CD14-positive monocyte (primary cell): ENCODE data around the gene GNRH2. TPM values are rescaled to one million over a fixed set of nuclear protein-coding genes. Genes with fewer than 3 reads are reported as not detected.
"Not testable (repeated sequence)": the region's sequence is repeated elsewhere in the genome, so short reads cannot be mapped to it uniquely, and the experiment has no call there.

ENCODE experiments used
- DNase-seq, 3 donors: peaks; one replicate each; pipeline ENCODE4 v3.0.0-alpha.2; 2011 to 2022
- H2AFZ ChIP-seq: 2 replicates; pipeline ENCODE4 v1.6.0; 2012; ENCODE audit warnings: mild to moderate bottlenecking, low read depth, low read length, inconsistent platforms; ENCODE audit not compliant: insufficient read depth, poor library complexity, severe bottlenecking
- H3K27ac ChIP-seq, 2 donors: 1 replicate in 1 of 2; 2 replicates in 1 of 2; pipeline ENCODE4 v1.5.1; 2012 to 2013; ENCODE audit warnings: low read length in 2 of 2, control low read depth in 1 of 2, inconsistent platforms in 1 of 2, low read depth in 1 of 2, mild to moderate bottlenecking in 1 of 2
- H3K27me3 ChIP-seq, 2 donors: one replicate each; pipeline versions ENCODE4 v1.6.0 to v1.6.1; 2011 to 2013; ENCODE audit warnings: low read length in 2 of 2; ENCODE audit not compliant: control insufficient read depth in 2 of 2, insufficient read depth in 2 of 2
- H3K36me3 ChIP-seq, 2 donors: replicated peaks in 1 of 2; 1 replicate in 1 of 2; 2 replicates in 1 of 2; pipeline versions ENCODE4 v1.5.1 to v1.6.1; 2012 to 2013; ENCODE audit warnings: low read length in 2 of 2, control low read depth in 1 of 2, inconsistent platforms in 1 of 2, mild to moderate bottlenecking in 1 of 2; ENCODE audit not compliant: insufficient read depth in 2 of 2, control insufficient read depth in 1 of 2
- H3K4me1 ChIP-seq, 2 donors: 1 replicate in 1 of 2; 2 replicates in 1 of 2; pipeline versions ENCODE4 v1.5.1 to v1.6.1; 2012 to 2013; ENCODE audit warnings: low read length in 2 of 2, control low read depth in 1 of 2, inconsistent platforms in 1 of 2, mild to moderate bottlenecking in 1 of 2, moderate library complexity in 1 of 2; ENCODE audit not compliant: insufficient read depth in 2 of 2, control insufficient read depth in 1 of 2
- H3K4me2 ChIP-seq: replicated peaks from 2 replicates; pipeline ENCODE3; 2012; ENCODE audit warnings: low read length, moderate library complexity, mild to moderate bottlenecking; ENCODE audit not compliant: poor library complexity, severe bottlenecking; ENCODE audit errors: extremely low read depth
- H3K4me3 ChIP-seq, 3 experiments: fragments of 200-600 bp in 1 of 3; sonication (generic) in 1 of 3; replicated peaks in 1 of 3; 1 replicate in 2 of 3; 2 replicates in 1 of 3; pipeline ENCODE4 v1.5.1; 2011 to 2013; ENCODE audit warnings: low read length in 3 of 3, mild to moderate bottlenecking in 3 of 3, control low read depth in 2 of 3, low read depth in 2 of 3, inconsistent platforms in 1 of 3, moderate library complexity in 1 of 3
- H3K79me2 ChIP-seq: 2 replicates; pipeline ENCODE4 v1.6.0; 2012; ENCODE audit warnings: mild to moderate bottlenecking, control low read depth, inconsistent platforms, low read length, moderate library complexity; ENCODE audit not compliant: insufficient read depth
- H3K9ac ChIP-seq: 2 replicates; pipeline ENCODE4 v1.6.0; 2017; ENCODE audit warnings: low read length, mild to moderate bottlenecking; ENCODE audit not compliant: insufficient read depth, poor library complexity, severe bottlenecking
- H3K9me3 ChIP-seq, 2 donors: replicated peaks in 1 of 2; 1 replicate in 1 of 2; 2 replicates in 1 of 2; pipeline versions ENCODE4 v1.5.1 to v1.6.1; 2012 to 2013; ENCODE audit warnings: low read length in 2 of 2, control low read depth in 1 of 2; ENCODE audit not compliant: control insufficient read depth in 1 of 2, insufficient read depth in 1 of 2
- H4K20me1 ChIP-seq: 2 replicates; pipeline ENCODE4 v1.6.0; 2012; ENCODE audit warnings: mild to moderate bottlenecking, low read length, control low read depth, moderate library complexity; ENCODE audit not compliant: insufficient read depth
- H3K27ac Mint-ChIP-seq, 7 donors: one replicate each; pipeline ENCODE4 v1.8.0; 2020; ENCODE audit warnings: mild to moderate bottlenecking in 7 of 7, mixed read lengths in 7 of 7, moderate library complexity in 6 of 7, inconsistent platforms in 2 of 7
- H3K27me3 Mint-ChIP-seq, 3 donors: one replicate each; pipeline ENCODE4 v1.8.0; 2021 to 2022; ENCODE audit warnings: low read depth in 3 of 3, mild to moderate bottlenecking in 3 of 3, mixed read lengths in 3 of 3, moderate library complexity in 3 of 3, inconsistent platforms in 1 of 3
- H3K36me3 Mint-ChIP-seq, 2 donors: one replicate each; pipeline ENCODE4 v1.8.0; 2020; ENCODE audit warnings: mixed read lengths in 2 of 2, inconsistent platforms in 1 of 2, mild to moderate bottlenecking in 1 of 2
- H3K4me1 Mint-ChIP-seq: one replicate; pipeline ENCODE4 v1.8.0; 2020; ENCODE audit warnings: mild to moderate bottlenecking, mixed read lengths
- H3K4me3 Mint-ChIP-seq, 2 donors: one replicate each; pipeline ENCODE4 v1.8.0; 2020; ENCODE audit warnings: mild to moderate bottlenecking in 2 of 2, mixed read lengths in 2 of 2, moderate library complexity in 1 of 2
- H3K9me3 Mint-ChIP-seq, 7 donors: one replicate each; pipeline ENCODE4 v1.8.0; 2020 to 2022; ENCODE audit warnings: mixed read lengths in 7 of 7, mild to moderate bottlenecking in 6 of 7, moderate library complexity in 6 of 7, inconsistent platforms in 2 of 7
- WGBS: methylation state at CpG from one replicate; pipeline ENCODE4 v1.1.5; 2013; ENCODE audit warnings: missing lambda C conversion rate; ENCODE audit not compliant: insufficient coverage; 5-methylcytosine and 5-hydroxymethylcytosine counted together
- intact Hi-C, 2 donors: fragments of 100-400 bp; cut with micrococcal nuclease; formaldehyde crosslinking; loops; one replicate each; pipeline versions ENCODE4 v1.15.0 to v1.15.1; 2023
- polyA plus RNA-seq, 3 donors: library from polyadenylated mRNA; depleted of rRNA in 1 of 3; unstranded in 2 of 3; stranded (reverse) in 1 of 3; fragments of 300-500 nt in 2 of 3; fragments of >200 nt in 1 of 3; fragmentation: Illumina TruSeq in 2 of 3; gene quantifications; 1 replicate in 2 of 3; 2 replicates in 1 of 3; pipeline ENCODE4 v1.2.3, GENCODE V29; 2012 to 2021
- TF ChIP-seq, protein P1 (sequence below): fragments of 200-600 bp; IDR thresholded peaks from one replicate; pipeline ENCODE4 v1.8.0; 2022; ENCODE audit warnings: antibody characterized with exemption, mild to moderate bottlenecking

The GNRH2 gene
- polyA plus RNA-seq, 3 donors: not detected

DNA sequence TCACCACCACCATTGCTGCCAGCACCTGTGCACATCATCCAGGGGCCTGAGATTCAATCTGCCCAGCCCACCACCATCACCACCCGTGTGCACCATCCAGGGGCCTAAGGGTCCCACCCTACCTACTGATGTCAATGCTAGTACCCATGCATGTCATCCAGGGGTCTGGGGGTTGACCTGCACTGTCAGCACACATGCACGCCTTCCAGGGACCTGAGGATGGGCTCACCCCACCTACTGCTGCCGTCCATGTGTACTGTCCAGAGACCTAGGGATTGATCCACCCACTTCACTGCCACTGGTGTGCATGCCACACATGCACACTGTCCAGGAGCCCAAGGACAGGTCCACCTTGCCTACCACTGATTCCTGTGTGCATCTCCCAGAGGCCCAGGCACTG, 16.1 kb downstream of the GNRH2 start:
- Histone ChIP-seq H3K9me3 (no peaks in the 10 kb centered on the region), H3K79me2 (no peaks in the 10 kb centered on the region), H3K4me2 (no peak overlapping the region), H3K27ac (no peak overlapping the region), H3K27me3 (no peaks in the 10 kb centered on the region), H3K9ac (no peak overlapping the region), H3K4me1 (no peaks in the 10 kb centered on the region), H3K4me3 (no peak overlapping the region), H3K36me3 (no peaks in the 10 kb centered on the region), H4K20me1 (no peaks in the 10 kb centered on the region), H2AFZ (no peak overlapping the region)
- H3K27me3 Mint-ChIP-seq: peaks cover 2 to 4% (median 4%) of the 10 kb centered on the region in 3 donors
- intact Hi-C loops: no loop called here
- TF ChIP-seq, protein P1, sequence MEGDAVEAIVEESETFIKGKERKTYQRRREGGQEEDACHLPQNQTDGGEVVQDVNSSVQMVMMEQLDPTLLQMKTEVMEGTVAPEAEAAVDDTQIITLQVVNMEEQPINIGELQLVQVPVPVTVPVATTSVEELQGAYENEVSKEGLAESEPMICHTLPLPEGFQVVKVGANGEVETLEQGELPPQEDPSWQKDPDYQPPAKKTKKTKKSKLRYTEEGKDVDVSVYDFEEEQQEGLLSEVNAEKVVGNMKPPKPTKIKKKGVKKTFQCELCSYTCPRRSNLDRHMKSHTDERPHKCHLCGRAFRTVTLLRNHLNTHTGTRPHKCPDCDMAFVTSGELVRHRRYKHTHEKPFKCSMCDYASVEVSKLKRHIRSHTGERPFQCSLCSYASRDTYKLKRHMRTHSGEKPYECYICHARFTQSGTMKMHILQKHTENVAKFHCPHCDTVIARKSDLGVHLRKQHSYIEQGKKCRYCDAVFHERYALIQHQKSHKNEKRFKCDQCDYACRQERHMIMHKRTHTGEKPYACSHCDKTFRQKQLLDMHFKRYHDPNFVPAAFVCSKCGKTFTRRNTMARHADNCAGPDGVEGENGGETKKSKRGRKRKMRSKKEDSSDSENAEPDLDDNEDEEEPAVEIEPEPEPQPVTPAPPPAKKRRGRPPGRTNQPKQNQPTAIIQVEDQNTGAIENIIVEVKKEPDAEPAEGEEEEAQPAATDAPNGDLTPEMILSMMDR: no peak
- no peaks in the 10 kb centered on the region for H3K4me1 Mint-ChIP-seq
- DNase-seq: no peak
- no peaks in the 10 kb centered on the region for H3K9me3 Mint-ChIP-seq
- H3K27ac Mint-ChIP-seq: peak overlapping the region in 2 of 7 donors; percentile 59 to 68
- 100% methylated on average over 3 of the region's 3 CpGs for WGBS
- no peak overlapping the region for H3K4me3 Mint-ChIP-seq
- H3K36me3 Mint-ChIP-seq: no peaks in the 10 kb centered on the region

DNA sequence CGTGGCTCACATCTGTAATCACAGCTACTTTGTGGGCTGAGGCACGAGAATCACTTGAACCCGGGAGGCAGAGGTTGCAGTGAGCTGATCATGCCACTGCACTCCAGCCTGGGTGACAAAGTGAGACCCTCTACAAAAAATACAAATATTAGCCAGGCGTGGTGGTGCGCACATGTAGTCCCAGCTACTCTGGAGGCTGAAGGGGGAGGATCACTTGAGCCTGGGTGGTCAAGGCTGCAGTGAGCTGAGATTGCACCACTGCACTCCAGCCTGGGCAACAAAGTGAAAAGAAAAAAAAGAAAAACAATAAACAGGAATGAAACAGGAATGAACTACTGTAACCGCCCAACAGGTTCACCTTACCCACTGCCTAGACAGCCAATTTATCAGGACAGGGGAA, 20.7 kb downstream of the GNRH2 start:
- H3K27me3 Mint-ChIP-seq: peaks cover 0 to 16% (median 12%) of the 10 kb centered on the region in 3 donors

More for the DNA sequence above, 20.7 kb downstream of the GNRH2 start:
- H3K27ac ChIP-seq, H3K79me2 ChIP-seq, H4K20me1 ChIP-seq, DNase-seq, intact Hi-C loops, H3K4me1 ChIP-seq, H3K27ac Mint-ChIP-seq, H3K4me1 Mint-ChIP-seq, H3K9me3 Mint-ChIP-seq, H3K4me3 ChIP-seq, H3K4me2 ChIP-seq, H3K27me3 ChIP-seq, H2AFZ ChIP-seq, H3K36me3 ChIP-seq, H3K9ac ChIP-seq, H3K9me3 ChIP-seq, H3K4me3 Mint-ChIP-seq, H3K36me3 Mint-ChIP-seq: not testable (repeated sequence)
- WGBS: 57% methylated on average over 3 of the region's 6 CpGs
